ENCODE measurements around the gene TMEM212.

DNA sequence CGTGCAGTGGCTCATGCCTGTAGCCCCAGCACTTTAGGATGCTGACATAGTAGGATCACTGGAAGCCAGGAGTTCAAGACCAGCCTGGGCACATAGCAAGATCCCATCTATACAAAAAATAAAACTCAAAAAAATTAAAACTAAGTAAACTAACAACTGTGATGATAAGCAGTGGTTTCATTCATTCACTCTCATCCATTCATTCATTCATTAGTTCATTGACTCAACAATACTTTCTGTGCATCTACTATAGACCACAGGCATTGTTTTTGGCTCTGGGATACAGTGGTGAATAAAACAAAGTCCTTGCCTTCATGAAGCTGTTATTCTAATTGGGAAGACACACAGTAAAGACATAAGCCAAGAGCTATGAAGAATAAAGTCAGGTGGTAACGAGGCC, 7.5 kb upstream of the TMEM212 start:
- TF ChIP-seq SUZ12 (IDR thresholded peaks at IDR 0.05; ENCODE audit: extremely low read depth, insufficient read depth, insufficient read length), result no peak
- TF ChIP-seq YY1 (IDR thresholded peaks at IDR 0.05; ENCODE audit: insufficient read depth, insufficient read length), result no peak
- TF ChIP-seq ZNF274 (IDR thresholded peaks at IDR 0.05; ENCODE audit: low read depth, low read length), result no peak
